ENCODE results near the gene GALNTL6.
A peak's percentile ranks its signal among the peaks of the same experiment; 100 is the strongest.

GALNTL6 gene

GRCh38 chr4:172680691-172681090 lies 867.5 kb downstream of the GALNTL6 start:
- H3K4me3 ChIP-seq (ENCODE audit: low read depth, low read length), result no peak overlapping the region
- TF ChIP-seq CTCF (IDR thresholded peaks at IDR 0.05; ENCODE audit: low read depth, low read length), result no peak
- H3K9me3 ChIP-seq, result no peaks in the 10 kb centered on the region
- no peaks in the 10 kb centered on the region for H3K36me3 ChIP-seq
- no peaks in the 10 kb centered on the region for H3K4me1 ChIP-seq
- DNase-seq, result no peak
- no peaks in the 10 kb centered on the region for H3K27me3 ChIP-seq

GRCh38 chr4:172683021-172683420 lies 869.8 kb downstream of the GALNTL6 start:
- no peak for DNase-seq
- Histone ChIP-seq H3K4me3 (ENCODE audit: low read depth, low read length) (no peak overlapping the region), H3K27me3 (no peaks in the 10 kb centered on the region)

GRCh38 chr4:172686021-172686420 lies 872.8 kb downstream of the GALNTL6 start:
- H3K36me3 ChIP-seq, result no peaks in the 10 kb centered on the region
- 0 out of 2 replicates have a peak, but pooled peaks cover under 1% of the 10 kb centered on the region for H3K9me3 ChIP-seq
- no peak for TF ChIP-seq CTCF (IDR thresholded peaks at IDR 0.05; ENCODE audit: low read depth, low read length)
- no peak for DNase-seq
- no peak overlapping the region for H3K4me3 ChIP-seq (ENCODE audit: low read depth, low read length)
- H3K27me3 ChIP-seq, result no peaks in the 10 kb centered on the region
- no peaks in the 10 kb centered on the region for H3K4me1 ChIP-seq

More at GRCh38 chr4:172683021-172683420, 869.8 kb downstream of the GALNTL6 start:
- Histone ChIP-seq H3K36me3 (no peaks in the 10 kb centered on the region), H3K4me1 (no peaks in the 10 kb centered on the region), H3K9me3 (no peaks in the 10 kb centered on the region)
- TF ChIP-seq CTCF (IDR thresholded peaks at IDR 0.05; ENCODE audit: low read depth, low read length), result no peak

GRCh38 chr4:172688534-172688933 lies 875.3 kb downstream of the GALNTL6 start:
- no peaks in the 10 kb centered on the region for H3K36me3 ChIP-seq
- DNase-seq, result peak; percentile 31
- H3K9me3 ChIP-seq, result peaks cover 5% of the 10 kb centered on the region; the same call in 1 of the 2 replicates
- no peaks in the 10 kb centered on the region for H3K4me1 ChIP-seq
- H3K4me3 ChIP-seq (ENCODE audit: low read depth, low read length), result no peak overlapping the region
- peak; percentile 57 for TF ChIP-seq CTCF (IDR thresholded peaks at IDR 0.05; ENCODE audit: low read depth, low read length)
- H3K27me3 ChIP-seq, result no peaks in the 10 kb centered on the region

GRCh38 chr4:172691552-172691951 lies 878.3 kb downstream of the GALNTL6 start:
- H3K9me3 ChIP-seq, result peaks cover 7% of the 10 kb centered on the region; the same call in 1 of the 2 replicates

More at GRCh38 chr4:172691552-172691951, 878.3 kb downstream of the GALNTL6 start:
- TF ChIP-seq CTCF (IDR thresholded peaks at IDR 0.05; ENCODE audit: low read depth, low read length), result no peak
- Histone ChIP-seq H3K4me3 (ENCODE audit: low read depth, low read length) (no peak overlapping the region), H3K4me1 (no peaks in the 10 kb centered on the region), H3K36me3 (no peaks in the 10 kb centered on the region), H3K27me3 (no peaks in the 10 kb centered on the region)
- no peak for DNase-seq

Data from BE2C (cell line).